IgD-negative memory B cell (primary cell): ENCODE data around the gene SWSAP1. TPM values are rescaled to one million over a fixed set of nuclear protein-coding genes. Genes with fewer than 3 reads are reported as not detected.

Source experiments
- H3K27ac Mint-ChIP-seq, 3 donors: one replicate each; pipeline ENCODE4 v1.8.0; 2020 to 2022; ENCODE audit warnings: mild to moderate bottlenecking in 3 of 3, mixed read lengths in 3 of 3, moderate library complexity in 1 of 3
- H3K27me3 Mint-ChIP-seq: one replicate; pipeline ENCODE4 v1.8.0; 2021; ENCODE audit warnings: mixed read lengths
- H3K36me3 Mint-ChIP-seq: one replicate; pipeline ENCODE4 v1.8.0; 2020; ENCODE audit warnings: mild to moderate bottlenecking, mixed read lengths
- H3K4me1 Mint-ChIP-seq, 3 donors: one replicate each; pipeline ENCODE4 v1.8.0; 2020 to 2022; ENCODE audit warnings: mixed read lengths in 3 of 3, mild to moderate bottlenecking in 1 of 3
- H3K4me3 Mint-ChIP-seq, 4 donors: one replicate each; pipeline ENCODE4 v1.8.0; 2020 to 2022; ENCODE audit warnings: mild to moderate bottlenecking in 4 of 4, mixed read lengths in 4 of 4, moderate library complexity in 3 of 4
- H3K9me3 Mint-ChIP-seq, 3 donors: one replicate each; pipeline ENCODE4 v1.8.0; 2020 to 2021; ENCODE audit warnings: mixed read lengths in 3 of 3, mild to moderate bottlenecking in 1 of 3
- polyA plus RNA-seq: library from polyadenylated mRNA; unstranded; fragments of 300-500 nt; fragmentation: Illumina TruSeq; gene quantifications from one replicate; pipeline ENCODE4 v1.2.3, GENCODE V29; 2021

The SWSAP1 gene
- polyA plus RNA-seq, 1 donor from 2014 or later, result 6.4 TPM

DNA sequence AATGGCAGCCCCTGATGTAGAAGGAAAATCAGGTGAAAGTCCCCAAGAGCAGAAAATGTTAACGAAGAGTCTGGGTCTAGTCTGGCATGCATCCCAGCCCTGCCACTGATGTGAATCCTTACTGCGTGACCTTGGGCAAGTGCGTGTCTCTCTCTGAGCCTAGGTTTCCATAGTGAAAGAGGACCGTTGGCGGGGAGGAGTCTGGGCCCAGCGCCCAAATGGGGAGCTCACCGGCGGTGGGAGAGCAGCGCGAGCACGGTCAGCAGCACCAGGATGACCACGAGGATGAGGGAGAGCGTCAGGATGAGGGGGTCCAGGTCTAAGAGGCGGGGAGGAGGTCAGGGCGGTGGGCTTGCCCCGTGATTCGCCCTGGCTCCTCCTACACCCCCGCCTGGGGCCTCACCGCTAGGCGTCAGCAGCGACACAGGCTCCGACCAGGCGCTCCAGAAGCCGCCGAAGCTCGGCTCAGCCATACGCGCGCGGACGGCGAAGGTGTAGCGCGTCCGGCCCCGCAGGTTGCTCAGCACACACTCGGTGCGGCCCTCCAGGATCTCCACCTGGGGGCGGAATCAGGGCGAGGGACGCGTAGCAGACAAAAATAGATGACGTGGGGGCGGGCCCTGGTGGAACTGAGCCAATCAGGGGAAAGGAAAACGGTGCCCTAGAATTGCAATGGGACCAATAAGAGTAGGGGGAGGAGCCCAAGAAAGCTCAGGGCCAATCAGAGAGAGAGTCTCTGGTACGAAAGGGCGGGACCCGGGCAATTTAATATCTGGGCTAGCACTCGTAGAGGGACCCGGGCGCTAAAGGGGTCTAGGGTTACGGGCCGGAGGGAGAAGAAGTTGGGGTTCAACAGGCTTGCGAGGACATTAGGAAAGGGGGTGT, 6.4 kb downstream of the SWSAP1 start:
- Mint-ChIP-seq H3K27me3 (peaks cover 5% of the 10 kb centered on the region), H3K27ac (peak overlapping the region; percentile 85 to 99 (median 98)), H3K9me3 (no peaks in the 10 kb centered on the region), H3K4me3 (peak overlapping the region; percentile 88 to 98 (median 93)), H3K4me1 (peaks cover 17 to 25% (median 20%) of the 10 kb centered on the region in 3 donors), H3K36me3 (peaks cover 2% of the 10 kb centered on the region)

DNA sequence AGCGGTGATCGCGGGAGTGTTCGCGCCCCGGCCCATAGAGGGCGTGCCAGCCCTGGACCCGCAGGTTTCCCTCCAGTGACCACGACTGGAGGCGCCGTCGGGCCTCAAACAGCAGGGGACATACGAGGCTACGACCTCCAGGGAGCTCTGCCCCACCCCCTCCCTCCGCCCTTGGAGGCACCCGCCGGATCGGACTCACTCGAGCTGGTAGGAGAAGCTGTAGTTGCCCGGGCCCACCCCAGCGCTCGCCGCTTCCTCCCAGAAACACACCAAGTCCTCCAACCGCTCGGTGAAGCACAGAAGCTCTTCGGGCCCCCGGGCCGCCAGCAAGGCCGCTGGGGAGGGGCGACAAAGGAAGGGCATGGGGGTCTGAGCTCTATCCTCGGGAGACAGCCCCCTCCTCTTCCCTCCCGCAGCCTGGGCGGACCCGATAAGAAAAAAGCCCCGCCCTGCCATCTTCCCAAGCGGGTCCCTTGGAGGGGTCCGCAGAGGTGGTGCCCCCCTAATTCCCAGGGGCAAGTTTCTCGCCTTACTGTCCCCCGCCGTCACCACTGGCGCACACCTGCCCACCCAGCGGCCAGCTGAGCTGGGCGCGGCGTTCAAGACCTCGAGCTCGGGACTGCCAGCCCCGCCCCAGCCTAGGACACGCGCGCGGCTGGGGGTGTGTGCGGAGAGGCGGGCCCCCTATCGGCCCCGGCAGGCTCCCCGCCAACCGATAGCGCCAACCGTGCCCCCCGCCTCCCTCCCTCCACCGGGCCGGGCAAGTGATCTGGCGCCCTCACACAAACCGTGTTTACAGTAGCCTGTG, 8.6 kb downstream of the SWSAP1 start:
- Mint-ChIP-seq H3K27ac (peak overlapping the region; percentile 88 to 98 (median 97)), H3K27me3 (peaks cover 5% of the 10 kb centered on the region), H3K4me1 (peaks cover 17 to 26% (median 23%) of the 10 kb centered on the region in 3 donors), H3K4me3 (peak overlapping the region; percentile 80 to 92 (median 90)), H3K9me3 (no peaks in the 10 kb centered on the region), H3K36me3 (no peaks in the 10 kb centered on the region)

DNA sequence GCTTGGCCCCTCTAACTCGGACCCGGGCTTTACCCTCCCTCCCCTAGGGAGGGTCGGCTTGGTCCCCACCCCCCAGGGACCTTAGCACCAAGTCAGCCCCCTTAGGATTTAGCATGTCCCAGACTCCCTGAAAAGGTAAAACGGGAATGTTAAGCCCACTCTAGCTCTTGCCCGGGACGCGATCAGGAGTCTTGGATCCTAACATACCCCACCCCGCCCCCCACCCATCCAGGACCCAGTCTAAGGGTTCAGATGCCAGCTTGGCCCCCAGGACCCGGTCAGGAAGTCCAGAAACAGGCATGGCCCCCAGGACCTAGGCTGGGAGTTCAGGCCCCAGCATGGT, 9.2 kb downstream of the SWSAP1 start:
- Mint-ChIP-seq H3K27ac (peak overlapping the region in 1 of 3 donors; percentile 98), H3K36me3 (no peaks in the 10 kb centered on the region), H3K9me3 (no peaks in the 10 kb centered on the region), H3K4me1 (peaks cover 17 to 26% (median 23%) of the 10 kb centered on the region in 3 donors), H3K27me3 (peaks cover 5% of the 10 kb centered on the region), H3K4me3 (peak overlapping the region; percentile 80 to 92 (median 90))

- H3K4me3 Mint-ChIP-seq, result peak overlapping the region in 3 of 4 donors; percentile 65 to 79 (median 74)
- peaks cover 17 to 26% (median 23%) of the 10 kb centered on the region in 3 donors for H3K4me1 Mint-ChIP-seq
- H3K27me3 Mint-ChIP-seq, result peaks cover 5% of the 10 kb centered on the region
- H3K9me3 Mint-ChIP-seq, result no peaks in the 10 kb centered on the region
- peak overlapping the region in 2 of 3 donors; percentile 80 to 98 for H3K27ac Mint-ChIP-seq
- H3K36me3 Mint-ChIP-seq, result no peaks in the 10 kb centered on the region
Observed at GRCh38 chr19:11384778-11385129, 10.3 kb downstream of the SWSAP1 start.

DNA sequence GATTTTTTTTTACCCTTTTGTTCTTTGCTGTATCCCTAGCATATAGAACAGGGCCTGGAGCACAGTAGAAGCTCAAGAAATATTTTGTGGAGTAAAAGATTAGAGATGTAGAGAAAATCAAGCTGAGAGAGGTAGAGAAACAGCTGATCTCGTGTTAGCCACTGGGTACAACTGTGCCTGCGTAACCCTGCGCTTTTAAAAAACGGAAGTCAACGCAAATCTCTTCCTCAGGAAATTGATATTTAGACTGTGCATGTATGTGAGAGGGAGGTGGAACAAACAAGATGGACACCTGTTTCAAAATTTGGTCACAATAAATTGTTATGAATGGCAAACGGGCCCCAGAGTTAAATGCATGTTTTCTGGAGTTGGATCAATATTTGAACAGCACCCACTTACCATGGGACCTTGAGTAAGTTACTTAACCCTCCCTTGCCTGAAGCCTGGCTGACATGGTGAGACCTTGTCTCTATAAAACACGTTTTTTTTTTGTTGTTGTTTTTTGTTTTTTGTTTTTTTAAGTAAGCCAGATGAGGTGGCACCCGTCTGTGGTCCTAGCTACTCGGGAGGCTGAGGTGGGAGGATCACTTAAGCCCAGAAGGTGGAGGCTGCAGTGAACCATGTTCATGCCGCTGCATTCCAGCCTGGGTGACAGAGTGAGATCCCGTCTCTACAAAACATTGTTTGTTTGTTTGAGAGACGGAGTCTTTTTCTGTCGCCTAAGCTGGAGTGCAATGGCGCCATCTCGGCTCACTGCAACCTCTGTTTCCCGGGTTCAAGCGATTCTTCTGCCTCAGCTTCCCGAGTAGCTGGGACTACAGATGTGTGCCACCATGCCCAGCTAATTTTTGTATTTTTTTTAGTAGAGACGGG, 12.9 kb downstream of the SWSAP1 start:
- H3K36me3 Mint-ChIP-seq, result no peaks in the 10 kb centered on the region
- H3K4me3 Mint-ChIP-seq, result peak overlapping the region; percentile 53 to 84 (median 70)
- H3K4me1 Mint-ChIP-seq, result peaks cover 11 to 12% (median 11%) of the 10 kb centered on the region in 3 donors
- H3K27me3 Mint-ChIP-seq, result peaks cover 4% of the 10 kb centered on the region
- peak overlapping the region; percentile 81 to 87 (median 86) for H3K27ac Mint-ChIP-seq
- no peaks in the 10 kb centered on the region for H3K9me3 Mint-ChIP-seq

- Mint-ChIP-seq H3K27ac (no peak overlapping the region), H3K4me3 (peak overlapping the region in 1 of 4 donors; percentile 52), H3K9me3 (no peaks in the 10 kb centered on the region), H3K27me3 (no peaks in the 10 kb centered on the region), H3K4me1 (peaks cover 6 to 16% (median 16%) of the 10 kb centered on the region in 3 donors), H3K36me3 (peaks cover 2% of the 10 kb centered on the region)
Observed at GRCh38 chr19:11390359-11390758, 15.9 kb downstream of the SWSAP1 start.

DNA sequence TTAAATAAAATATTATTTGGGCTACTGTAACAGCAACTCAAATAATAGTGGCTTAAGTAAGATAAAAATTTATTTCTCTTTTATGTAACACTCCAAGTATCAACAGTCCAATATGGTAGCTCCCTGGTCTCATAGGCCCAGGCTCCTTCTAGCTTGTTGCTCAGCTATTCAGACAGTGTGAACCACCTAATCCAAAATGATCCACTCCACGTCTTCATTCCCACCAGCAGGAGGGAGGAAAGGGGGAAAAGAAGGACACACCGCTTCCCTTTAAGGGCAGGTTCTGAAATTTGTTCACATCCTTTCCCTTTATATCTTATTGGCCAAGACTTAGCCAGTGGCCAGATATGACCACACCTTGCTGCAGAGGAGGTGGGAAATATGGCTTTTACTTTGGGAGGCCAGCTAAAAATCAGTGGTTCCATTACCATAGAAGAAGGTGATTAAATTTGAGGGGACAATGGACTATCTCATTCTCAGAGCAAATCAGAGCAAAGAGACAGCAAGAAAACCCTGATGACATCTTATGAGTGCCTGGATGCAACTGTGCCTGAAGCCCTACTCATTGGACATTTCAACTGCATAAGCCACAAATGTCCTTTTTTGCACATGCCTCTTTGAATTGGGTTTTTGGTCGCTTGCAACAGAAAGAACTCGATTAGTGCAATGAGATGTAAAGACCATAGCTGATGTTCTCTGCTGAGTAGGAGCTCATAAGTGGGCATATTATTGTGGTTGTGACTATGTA, 16.6 kb downstream of the SWSAP1 start:
- H3K4me3 Mint-ChIP-seq, result no peak overlapping the region
- peak overlapping the region in 1 of 3 donors; percentile 53 for H3K27ac Mint-ChIP-seq
- peaks cover 6 to 16% (median 16%) of the 10 kb centered on the region in 3 donors for H3K4me1 Mint-ChIP-seq
- H3K9me3 Mint-ChIP-seq, result no peaks in the 10 kb centered on the region
- H3K36me3 Mint-ChIP-seq, result peaks cover 2% of the 10 kb centered on the region
- H3K27me3 Mint-ChIP-seq, result no peaks in the 10 kb centered on the region

DNA sequence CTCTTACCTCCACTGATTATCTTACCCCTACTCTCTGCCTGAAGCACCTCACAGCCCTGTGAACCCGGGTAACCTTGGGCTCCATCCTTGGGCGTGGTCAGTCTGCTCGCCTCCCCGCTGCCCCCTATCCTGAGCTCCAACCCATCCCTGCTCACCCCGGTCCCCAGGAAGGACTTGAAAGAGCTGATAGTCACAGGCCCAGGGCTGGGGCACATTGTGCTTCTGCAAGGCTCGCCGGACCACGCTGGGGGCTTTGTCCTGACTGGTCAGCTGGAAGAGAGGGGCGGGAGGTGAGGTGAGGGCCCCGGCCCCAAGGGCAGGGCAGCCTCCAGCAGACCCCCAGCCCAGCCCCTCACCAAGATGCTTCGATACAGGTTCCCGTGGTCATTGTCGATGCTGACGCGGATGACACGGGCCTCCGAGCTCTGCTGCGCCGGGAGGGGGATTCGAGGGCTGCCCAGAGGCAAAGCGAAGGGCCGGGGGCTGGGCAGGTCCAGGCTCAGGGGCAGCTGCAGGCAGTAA, 22.7 kb downstream of the SWSAP1 start:
- peaks cover 2% of the 10 kb centered on the region for H3K36me3 Mint-ChIP-seq
- no peaks in the 10 kb centered on the region for H3K27me3 Mint-ChIP-seq

DNA sequence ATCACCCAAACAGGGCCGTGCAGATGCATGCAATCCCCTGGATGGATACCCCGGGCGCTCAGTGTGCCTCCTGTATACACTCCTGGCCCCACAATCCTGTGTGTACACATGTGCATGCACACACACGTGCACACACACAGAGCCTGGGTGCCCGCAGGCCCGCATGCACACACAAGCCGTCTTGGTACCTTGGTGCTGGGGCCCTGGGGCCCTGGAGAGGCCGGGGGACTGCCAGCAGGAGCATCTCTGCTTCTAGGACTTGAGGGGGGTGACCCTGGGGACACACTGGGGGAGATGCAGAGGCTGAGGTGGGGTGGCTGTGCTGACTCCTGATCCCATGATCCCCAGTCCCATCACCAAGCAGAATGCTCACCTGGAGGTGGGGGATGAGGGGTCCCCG, 25.2 kb downstream of the SWSAP1 start:
- Mint-ChIP-seq H3K27ac (no peak overlapping the region), H3K36me3 (peaks cover 2% of the 10 kb centered on the region), H3K9me3 (no peaks in the 10 kb centered on the region), H3K27me3 (no peaks in the 10 kb centered on the region), H3K4me1 (peaks cover 0 to 2% (median 2%) of the 10 kb centered on the region in 3 donors), H3K4me3 (no peak overlapping the region)

More for the DNA sequence above, 22.7 kb downstream of the SWSAP1 start:
- Mint-ChIP-seq H3K27ac (no peak overlapping the region), H3K4me1 (peaks cover 0 to 9% (median 6%) of the 10 kb centered on the region in 3 donors), H3K4me3 (no peak overlapping the region), H3K9me3 (no peaks in the 10 kb centered on the region)

- no peak overlapping the region for H3K27ac Mint-ChIP-seq
- H3K9me3 Mint-ChIP-seq, result no peaks in the 10 kb centered on the region
- H3K4me3 Mint-ChIP-seq, result no peak overlapping the region
- no peaks in the 10 kb centered on the region for H3K27me3 Mint-ChIP-seq
- no peaks in the 10 kb centered on the region for H3K4me1 Mint-ChIP-seq
- H3K36me3 Mint-ChIP-seq, result no peaks in the 10 kb centered on the region
Observed at GRCh38 chr19:11400798-11401197, 26.3 kb downstream of the SWSAP1 start.

GRCh38 chr19:11401808-11402543, 27.5 kb downstream of the SWSAP1 start:
- Mint-ChIP-seq H3K27ac (peak overlapping the region in 1 of 3 donors; percentile 46), H3K4me3 (no peak overlapping the region), H3K36me3 (no peaks in the 10 kb centered on the region), H3K4me1 (no peaks in the 10 kb centered on the region), H3K9me3 (no peaks in the 10 kb centered on the region), H3K27me3 (no peaks in the 10 kb centered on the region)

DNA sequence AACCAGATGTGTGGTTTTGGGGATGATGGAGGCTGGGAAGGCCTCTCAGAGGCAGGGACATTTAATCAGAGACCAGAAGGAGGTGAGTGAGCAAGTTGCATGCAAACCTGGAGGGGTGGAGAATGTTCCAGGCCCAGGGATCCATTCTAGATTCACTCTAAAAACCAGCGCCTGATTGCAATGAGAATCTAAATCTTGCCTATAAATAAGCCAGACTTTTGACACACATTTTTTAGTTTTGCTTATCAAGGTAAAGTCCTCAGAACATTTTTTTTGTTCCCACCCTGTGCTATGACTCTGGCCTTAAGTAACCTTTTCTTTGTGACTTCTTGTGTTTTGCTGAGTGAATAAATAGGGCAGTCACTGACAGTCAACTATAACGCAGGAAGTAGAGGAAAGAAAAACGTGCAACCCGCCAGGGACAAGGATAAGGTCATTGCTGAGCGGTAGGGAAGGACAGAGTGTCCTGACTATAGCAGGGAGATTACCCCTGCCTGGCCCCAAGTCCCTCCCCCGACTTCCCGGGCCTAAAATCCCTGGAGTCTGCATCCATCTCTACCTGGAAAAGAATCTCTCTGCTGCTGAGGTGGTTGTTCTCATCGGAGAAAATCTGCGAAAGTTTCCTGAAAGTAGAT, 30.2 kb downstream of the SWSAP1 start:
- no peaks in the 10 kb centered on the region for H3K36me3 Mint-ChIP-seq
- H3K9me3 Mint-ChIP-seq, result no peaks in the 10 kb centered on the region
- H3K27me3 Mint-ChIP-seq, result no peaks in the 10 kb centered on the region
- peak overlapping the region in 1 of 3 donors; percentile 3 for H3K27ac Mint-ChIP-seq
- peak overlapping the region in 1 of 4 donors; percentile 45 for H3K4me3 Mint-ChIP-seq
- H3K4me1 Mint-ChIP-seq, result peaks cover 0 to 2% (median 0%) of the 10 kb centered on the region in 3 donors
